HG03159 (cell line): ENCODE results near the gene KLHL25.

Experiments used
- ATAC-seq: cut with Tn5 transposase; IDR thresholded peaks from one replicate; pipeline ENCODE4 v1.9.1; 2021; ENCODE audit warnings: mild to moderate bottlenecking, moderate library complexity; ENCODE audit not compliant: unreplicated experiment

KLHL25 gene

GRCh38 chr15:85778107-85778776 is 16.5 kb downstream of the KLHL25 start:
- no peak for ATAC-seq

- no peak for ATAC-seq
Measured at GRCh38 chr15:85777250-85778106, 17.2 kb downstream of the KLHL25 start.

GRCh38 chr15:85773970-85774369 is 20.8 kb downstream of the KLHL25 start:
- ATAC-seq: no peak

GRCh38 chr15:85773249-85773648 is 21.5 kb downstream of the KLHL25 start:
- no peak for ATAC-seq

- ATAC-seq: no peak
Measured at GRCh38 chr15:85772668-85773067, 22.1 kb downstream of the KLHL25 start.

- no peak for ATAC-seq
Measured at GRCh38 chr15:85771781-85772445, 22.8 kb downstream of the KLHL25 start.

GRCh38 chr15:85771271-85771670 is 23.5 kb downstream of the KLHL25 start:
- ATAC-seq: no peak

GRCh38 chr15:85770096-85771041 is 24.4 kb downstream of the KLHL25 start:
- ATAC-seq: no peak

GRCh38 chr15:85769182-85769900 is 25.4 kb downstream of the KLHL25 start:
- no peak for ATAC-seq

GRCh38 chr15:85768595-85769168 is 26.0 kb downstream of the KLHL25 start:
- no peak for ATAC-seq

GRCh38 chr15:85767785-85768529 is 26.8 kb downstream of the KLHL25 start:
- no peak for ATAC-seq

GRCh38 chr15:85766001-85766831 is 28.5 kb downstream of the KLHL25 start:
- no peak for ATAC-seq

GRCh38 chr15:85764649-85765277 is 30.0 kb downstream of the KLHL25 start:
- ATAC-seq: no peak

- no peak for ATAC-seq
Measured at GRCh38 chr15:85763673-85764633, 30.8 kb downstream of the KLHL25 start.

GRCh38 chr15:85763157-85763556 is 31.6 kb downstream of the KLHL25 start:
- no peak for ATAC-seq

GRCh38 chr15:85762756-85763127 is 32.0 kb downstream of the KLHL25 start:
- no peak for ATAC-seq
